HS-27A (cell line): Measurements from ENCODE around the gene RNF34.

Source experiments
- DNase-seq: peaks from one replicate; pipeline ENCODE4 v3.0.0-alpha.2; 2012; ENCODE audit warnings: low read depth, missing footprints

RNF34 gene

GRCh38 chr12:121439715-121440114, 39.8 kb downstream of the RNF34 start:
- no peak for DNase-seq

DNA sequence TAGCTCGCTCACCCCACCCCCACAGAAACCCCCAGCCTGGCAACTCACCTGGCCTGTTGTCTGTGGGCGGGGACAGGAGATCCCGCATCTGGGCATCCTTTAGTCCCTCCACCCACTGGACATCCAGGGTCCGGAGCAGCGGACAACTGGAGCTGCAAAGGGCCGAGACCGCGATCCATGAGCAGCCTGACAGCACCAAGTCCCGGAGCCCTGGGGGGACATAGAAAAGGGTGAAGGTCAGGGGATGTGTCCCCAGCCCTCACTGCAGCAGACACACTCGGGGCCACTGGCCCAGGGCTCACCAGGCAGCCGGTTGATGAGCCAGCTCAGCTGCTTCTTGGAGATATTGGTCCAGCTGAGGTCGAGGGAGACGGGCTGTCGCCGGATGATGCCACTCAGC, 40.9 kb downstream of the RNF34 start:
- no peak for DNase-seq

DNA sequence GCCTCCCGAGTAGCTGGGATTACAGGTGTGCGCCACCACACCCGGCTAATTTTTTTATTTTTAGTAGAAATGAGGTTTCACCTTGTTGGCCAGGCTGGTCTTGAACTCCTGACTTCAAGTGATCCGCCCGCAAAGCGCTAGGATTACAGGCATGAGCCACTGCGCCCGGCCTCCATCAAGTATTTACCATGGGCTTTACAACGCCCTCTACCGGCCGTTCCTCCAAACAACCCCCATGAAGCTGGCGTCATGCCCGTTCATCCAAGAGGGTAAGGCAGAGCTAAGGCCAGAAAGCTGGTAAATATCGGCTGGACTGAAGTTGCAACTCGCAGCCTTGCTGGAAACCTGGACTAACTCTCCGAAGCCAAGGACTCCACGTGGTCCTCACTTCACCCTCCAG, 41.6 kb downstream of the RNF34 start:
- DNase-seq: no peak

DNA sequence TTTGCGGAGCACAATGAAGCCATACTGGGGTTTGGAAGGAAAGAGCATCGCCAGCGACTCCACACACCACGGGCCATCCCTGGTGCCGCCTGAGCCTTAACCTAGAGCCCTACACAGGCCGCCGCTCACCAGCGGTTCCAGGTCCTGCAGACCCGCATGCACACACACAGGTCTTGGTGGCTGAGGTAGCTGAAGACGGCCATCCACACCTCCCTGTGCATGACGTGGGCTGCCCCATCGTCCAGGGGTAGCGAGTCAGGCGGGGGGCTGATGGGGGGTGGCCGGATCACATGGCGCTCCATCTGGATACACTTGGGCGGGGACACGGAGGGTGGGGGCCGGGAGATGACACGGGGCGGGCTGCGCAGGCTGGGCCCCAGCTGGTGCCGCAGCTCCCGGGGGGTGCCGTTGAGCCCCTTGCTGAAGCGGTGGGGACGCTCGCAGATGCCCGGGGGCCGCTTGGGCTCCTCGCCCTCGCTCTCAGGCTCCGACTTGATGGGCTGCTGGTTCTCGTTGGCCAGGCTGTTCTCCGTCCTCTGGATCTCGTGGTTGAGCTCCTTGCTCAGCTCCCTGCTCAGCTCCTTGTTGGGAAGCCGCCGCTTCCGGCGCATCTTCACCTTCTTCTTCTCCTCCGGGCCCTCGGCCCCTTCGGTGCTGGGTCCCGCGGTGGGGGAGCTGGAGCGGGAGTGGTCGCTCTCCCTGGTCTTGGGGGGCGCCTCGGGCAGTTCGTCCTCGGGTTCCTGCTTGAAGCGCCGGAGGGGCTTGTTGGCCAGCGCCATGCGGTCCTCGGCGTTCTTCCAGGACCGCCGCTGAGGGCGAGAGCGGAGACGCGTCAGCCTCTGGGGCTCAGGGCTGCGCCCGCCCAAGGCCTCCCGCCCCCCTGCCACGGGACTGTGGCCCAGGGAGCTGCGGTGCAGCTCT, 42.4 kb downstream of the RNF34 start:
- no peak for DNase-seq

- DNase-seq: no peak
Observed at GRCh38 chr12:121443193-121443870, 43.4 kb downstream of the RNF34 start.

GRCh38 chr12:121443911-121444841, 44.3 kb downstream of the RNF34 start:
- no peak for DNase-seq

- DNase-seq: no peak
Observed at GRCh38 chr12:121444842-121445202, 44.9 kb downstream of the RNF34 start.

- no peak for DNase-seq
Observed at GRCh38 chr12:121446750-121447149, 46.8 kb downstream of the RNF34 start.

GRCh38 chr12:121448771-121449315, 48.9 kb downstream of the RNF34 start:
- no peak for DNase-seq

- no peak for DNase-seq
Observed at GRCh38 chr12:121451961-121452339, 52.0 kb downstream of the RNF34 start.

DNA sequence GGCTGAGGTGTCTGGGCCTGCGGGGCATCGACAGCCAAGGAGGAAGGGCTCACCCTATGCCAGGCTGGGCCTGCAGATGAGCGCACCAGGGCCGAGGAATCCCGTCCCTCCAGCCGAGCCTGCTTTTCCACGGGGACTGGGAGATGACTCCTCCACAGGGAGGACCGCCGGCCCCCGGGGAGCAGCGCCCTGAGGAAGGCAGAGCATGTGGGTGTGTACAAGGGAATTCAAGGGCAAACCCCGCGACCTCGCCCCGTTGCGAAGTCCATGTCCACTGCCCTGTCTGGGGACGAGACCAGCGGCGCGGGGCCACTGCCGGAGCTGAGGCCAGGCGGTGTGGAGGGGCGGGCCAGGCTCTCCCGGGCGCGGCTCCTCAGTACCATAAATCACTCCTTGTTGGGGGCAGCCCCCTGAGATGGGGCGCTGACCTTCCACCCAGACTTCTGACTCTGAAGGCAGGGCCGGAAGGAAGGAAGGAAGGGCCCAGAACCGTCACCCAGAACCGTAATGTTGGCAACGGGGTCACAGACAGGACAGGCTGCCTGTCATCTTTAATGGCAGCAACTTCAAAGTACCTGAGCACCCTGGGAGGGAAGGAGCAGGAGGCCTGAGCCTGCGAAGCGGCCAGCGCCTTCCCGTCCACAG, 52.5 kb downstream of the RNF34 start:
- DNase-seq: no peak

DNA sequence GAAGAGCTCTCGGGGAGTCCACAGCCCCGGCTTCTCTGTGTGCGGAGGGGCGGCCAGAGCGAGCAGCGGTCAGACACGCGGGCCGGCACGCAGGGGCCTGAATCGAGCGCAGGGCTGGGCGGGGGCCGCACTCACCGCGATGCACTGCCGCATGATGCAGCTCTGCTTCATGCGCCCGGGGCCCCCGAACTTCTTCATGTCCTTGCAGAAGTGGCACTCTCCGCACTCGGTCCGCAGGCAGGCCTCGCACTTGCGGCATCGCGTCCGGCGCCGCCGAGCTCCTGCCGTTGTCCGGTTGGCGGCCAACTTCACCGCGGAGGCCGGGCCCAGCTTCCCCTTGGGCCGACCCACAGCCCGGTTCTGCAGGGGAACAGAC, 53.1 kb downstream of the RNF34 start:
- no peak for DNase-seq

DNA sequence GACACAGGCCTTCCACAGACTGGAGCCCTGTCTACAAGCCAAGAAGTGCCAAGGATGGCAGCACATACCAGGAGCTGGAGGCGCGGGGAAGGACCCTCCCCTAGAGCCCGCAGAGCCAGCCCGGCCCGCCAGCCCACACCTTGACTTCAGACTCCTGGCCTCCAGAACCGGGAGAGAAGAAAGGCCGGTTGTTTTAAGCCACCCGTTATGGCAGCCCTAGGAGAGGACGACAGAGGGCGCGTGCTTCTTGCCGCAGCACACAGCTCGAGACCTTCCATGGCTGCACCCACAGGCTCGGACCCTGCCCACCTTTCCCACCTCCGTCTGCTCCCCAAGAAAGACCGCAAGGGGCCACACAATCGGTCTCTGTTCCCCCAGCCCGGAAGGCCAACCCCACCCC, 53.7 kb downstream of the RNF34 start:
- no peak for DNase-seq

GRCh38 chr12:121454921-121455320, 55.0 kb downstream of the RNF34 start:
- no peak for DNase-seq

GRCh38 chr12:121455766-121456420, 56.0 kb downstream of the RNF34 start:
- no peak for DNase-seq

- no peak for DNase-seq
Observed at GRCh38 chr12:121456551-121456950, 56.6 kb downstream of the RNF34 start.

DNA sequence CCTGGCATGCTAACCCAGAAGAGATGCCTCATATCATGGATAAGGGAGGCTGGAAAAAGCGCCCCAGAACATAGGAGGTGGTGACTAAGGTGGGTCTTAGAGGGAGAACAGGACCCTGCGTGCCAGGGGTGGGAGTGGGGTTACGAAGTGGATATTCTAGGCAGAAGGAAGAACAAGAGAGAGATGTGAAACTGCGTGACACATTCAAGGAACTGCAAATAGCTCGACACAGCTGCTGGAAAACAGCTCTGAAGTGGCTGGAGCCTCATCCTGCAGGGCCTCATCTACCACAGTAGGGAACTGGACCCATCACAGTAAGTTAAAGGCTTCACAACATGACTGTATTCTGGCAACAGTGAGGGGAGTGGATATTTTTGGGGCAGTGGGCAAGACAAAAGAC, 61.1 kb downstream of the RNF34 start:
- no peak for DNase-seq

GRCh38 chr12:121464331-121464730, 64.4 kb downstream of the RNF34 start:
- DNase-seq: no peak

DNA sequence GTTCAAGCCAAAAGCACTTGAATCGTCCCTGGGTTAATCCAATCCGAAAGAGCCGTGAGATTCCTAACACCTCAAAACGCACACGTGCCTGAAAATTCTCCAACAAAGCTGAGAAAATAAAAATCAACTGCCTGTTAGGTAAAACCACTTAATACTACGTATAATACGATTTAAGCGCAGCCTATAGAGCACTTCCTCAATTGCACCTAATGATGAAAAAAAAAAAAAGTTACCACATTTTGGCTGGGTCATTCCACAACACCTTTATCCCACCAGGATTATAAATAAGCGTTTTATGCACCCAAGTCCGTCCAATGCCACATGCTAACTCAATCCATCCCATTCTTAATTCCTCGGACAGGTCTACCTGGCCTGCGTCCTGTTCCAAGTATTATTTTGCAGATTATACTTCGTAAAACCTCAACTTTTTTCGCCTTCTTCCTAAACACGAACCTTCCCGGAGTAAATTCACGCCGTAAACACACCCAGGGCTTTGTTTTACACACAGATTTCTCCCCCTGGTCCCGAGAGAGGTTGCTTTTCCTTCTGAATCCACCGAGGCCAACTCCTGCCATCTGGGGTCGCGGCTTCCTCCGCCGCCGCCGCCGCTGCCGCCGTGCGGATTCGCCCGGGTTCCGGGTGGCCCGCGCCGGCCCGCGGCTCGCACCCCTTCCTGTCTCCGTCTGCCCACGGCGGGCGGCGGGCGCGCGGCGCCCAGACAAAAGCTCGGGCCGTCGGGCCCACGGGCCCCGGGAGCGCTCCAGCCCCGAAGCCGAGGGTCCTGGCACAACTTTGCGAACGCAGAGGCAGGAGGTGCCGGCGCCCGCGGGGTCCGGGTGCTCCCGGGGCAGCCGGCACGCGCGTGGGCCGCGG, 66.2 kb downstream of the RNF34 start:
- no peak for DNase-seq
